B cell (primary cell): ENCODE data around the gene DNMBP. TPM values are rescaled to one million over a fixed set of nuclear protein-coding genes. Genes with fewer than 3 reads are reported as not detected.

Source experiments
- ATAC-seq: fragments of 200-7000 bp; cut with Tn5 transposase; one replicate; pipeline ENCODE4 v1.10.0; 2021; ENCODE audit warnings: low read depth, mild to moderate bottlenecking, moderate number of reproducible peaks, moderate library complexity
- CTCF ChIA-PET: fragments of 350-600 bp; sonication (Branson Sonifier 250); formaldehyde crosslinking; loops from one replicate; lab custom pipeline; 2021; ENCODE audit warnings: antibody characterized with exemption, inconsistent platforms; lab: Charles Lee
- POLR2A ChIA-PET: fragments of 350-600 bp; sonication (Branson Sonifier 250); formaldehyde crosslinking; loops from one replicate; lab custom pipeline; 2021; ENCODE audit warnings: antibody characterized with exemption; lab: Charles Lee
- DNase-seq: peaks from one replicate; pipeline ENCODE4 v3.0.0; 2013
- H2AFZ ChIP-seq: 2 replicates; pipeline ENCODE4 v1.6.1; 2012; ENCODE audit warnings: mild to moderate bottlenecking, low read depth, low read length; ENCODE audit not compliant: insufficient read depth, poor library complexity, severe bottlenecking
- H3K27ac ChIP-seq, 2 donors: 1 replicate in 1 of 2; 2 replicates in 1 of 2; pipeline ENCODE4 v1.5.1; 2012 to 2013; ENCODE audit warnings: low read length in 2 of 2, mild to moderate bottlenecking in 2 of 2, moderate library complexity in 1 of 2
- H3K27me3 ChIP-seq, 4 experiments: fragments of 200-600 bp in 1 of 4; sonication (generic) in 1 of 4; replicated peaks in 1 of 4; 1 replicate in 2 of 4; 2 replicates in 2 of 4; pipeline versions ENCODE4 v1.6.1 to v1.7.0; 2013 to 2016; ENCODE audit warnings: low read length in 3 of 4, mild to moderate bottlenecking in 2 of 4, mixed read lengths in 1 of 4, moderate library complexity in 1 of 4; ENCODE audit not compliant: insufficient read depth in 4 of 4, control insufficient read depth in 3 of 4; ENCODE audit errors: control extremely low read depth in 1 of 4
- H3K36me3 ChIP-seq, 2 experiments: replicated peaks in 1 of 2; 1 replicate in 1 of 2; 2 replicates in 1 of 2; pipeline versions ENCODE4 v1.6.1 to v1.7.1; 2013; ENCODE audit warnings: low read length in 1 of 2; ENCODE audit not compliant: insufficient read depth in 2 of 2, control insufficient read depth in 1 of 2; ENCODE audit errors: control extremely low read depth in 1 of 2, extremely low read depth in 1 of 2
- H3K4me1 ChIP-seq, 2 donors: fragments of 200-600 bp in 1 of 2; sonication (generic) in 1 of 2; 1 replicate in 1 of 2; 2 replicates in 1 of 2; pipeline versions ENCODE4 v1.5.1 to v1.6.1; 2013 to 2017; ENCODE audit warnings: low read length in 2 of 2; ENCODE audit not compliant: control insufficient read depth in 2 of 2, insufficient read depth in 2 of 2
- H3K4me2 ChIP-seq: replicated peaks from 2 replicates; pipeline ENCODE3; 2012; ENCODE audit warnings: mild to moderate bottlenecking, low read depth, low read length; ENCODE audit not compliant: poor library complexity, severe bottlenecking
- H3K4me3 ChIP-seq, 5 experiments: fragments of 200-600 bp in 1 of 5; sonication (generic) in 1 of 5; 1 replicate in 3 of 5; 2 replicates in 2 of 5; pipeline versions ENCODE4 v1.5.1 to v1.7.0; 2011 to 2016; ENCODE audit warnings: low read length in 4 of 5, mild to moderate bottlenecking in 4 of 5, low read depth in 2 of 5, control low read depth in 1 of 5, moderate library complexity in 1 of 5; ENCODE audit not compliant: insufficient read depth in 1 of 5; ENCODE audit errors: control extremely low read depth in 1 of 5, extremely low read depth in 1 of 5
- H3K79me2 ChIP-seq: fragments of 200-600 bp; sonication (generic); one replicate; pipeline ENCODE4 v1.6.0; 2016; ENCODE audit warnings: low read length; ENCODE audit not compliant: control insufficient read depth, insufficient read depth
- H3K9ac ChIP-seq: fragments of 200-600 bp; sonication (generic); 2 replicates; pipeline ENCODE4 v1.6.1; 2017; ENCODE audit warnings: mild to moderate bottlenecking, low read length, moderate library complexity
- H3K9me3 ChIP-seq, 3 donors: one replicate each; pipeline versions ENCODE4 v1.6.1 to v1.7.1; 2013; ENCODE audit warnings: low read length in 2 of 3; ENCODE audit not compliant: control insufficient read depth in 2 of 3, insufficient read depth in 1 of 3; ENCODE audit errors: control extremely low read depth in 1 of 3
- H4K20me1 ChIP-seq: 2 replicates; pipeline ENCODE4 v1.6.0; 2012; ENCODE audit warnings: mild to moderate bottlenecking, low read length; ENCODE audit not compliant: insufficient read depth, control insufficient read depth, poor library complexity, severe bottlenecking
- H3K27ac Mint-ChIP-seq: one replicate; pipeline ENCODE4 v1.8.0; 2021; ENCODE audit warnings: mixed read lengths
- H3K27me3 Mint-ChIP-seq: one replicate; pipeline ENCODE4 v1.8.0; 2021; ENCODE audit warnings: mixed read lengths
- H3K4me1 Mint-ChIP-seq: one replicate; pipeline ENCODE4 v1.8.0; 2021; ENCODE audit warnings: mixed read lengths
- H3K4me3 Mint-ChIP-seq: one replicate; pipeline ENCODE4 v1.8.0; 2021; ENCODE audit warnings: mixed read lengths
- H3K9me3 Mint-ChIP-seq: one replicate; pipeline ENCODE4 v1.8.0; 2022; ENCODE audit warnings: mixed read lengths; ENCODE audit not compliant: insufficient read depth
- EZH2 ChIP-seq: IDR thresholded peaks from 2 replicates; pipeline ENCODE4 v1.6.1; 2012; ENCODE audit warnings: borderline replicate concordance, low read depth, mild to moderate bottlenecking, moderate library complexity, low read length; ENCODE audit not compliant: insufficient read depth, poor library complexity, severe bottlenecking
- WGBS: methylation state at CpG from one replicate; pipeline ENCODE4 v1.1.5; 2013; ENCODE audit warnings: missing lambda C conversion rate; ENCODE audit not compliant: insufficient coverage; 5-methylcytosine and 5-hydroxymethylcytosine counted together
- intact Hi-C: fragments of 100-400 bp; cut with micrococcal nuclease; formaldehyde crosslinking; loops from one replicate; pipeline ENCODE4 v1.10.0; 2022
- polyA plus RNA-seq: library from polyadenylated mRNA; depleted of rRNA; stranded (reverse); fragments of >200 nt; gene quantifications from 2 replicates; pipeline ENCODE4 v1.2.3, GENCODE V29; 2012
- total RNA-seq, 2 donors: library from RNA; stranded (reverse); fragments of 120-200 nt in 1 of 2; gene quantifications; 1 replicate in 1 of 2; 2 replicates in 1 of 2; pipeline versions ENCODE4 v1.2.3 to v1.2.4, GENCODE V29; 2013 to 2022
- TF ChIP-seq, protein P1 (sequence below): fragments of 200-600 bp; IDR thresholded peaks from one replicate; pipeline ENCODE4 v1.8.0; 2022; ENCODE audit warnings: antibody characterized with exemption, mild to moderate bottlenecking

DNMBP gene
- total and polyA plus RNA-seq, 2 donors (not counting 1 experiment from before 2014, with no cell fraction given): 12.8 to 22.6 TPM

- 67% methylated on average over 3 of the region's 5 CpGs for WGBS
- Mint-ChIP-seq H3K4me1 (peaks cover 53% of the 10 kb centered on the region), H3K4me3 (peak overlapping the region; percentile 70), H3K9me3 (no peaks in the 10 kb centered on the region), H3K27me3 (no peaks in the 10 kb centered on the region), H3K27ac (peak overlapping the region; percentile 37)
- Histone ChIP-seq H3K9me3 (no peaks in the 10 kb centered on the region), H2AFZ (no peak overlapping the region), H3K9ac (peak overlapping the region; percentile 13), H3K79me2 (peaks cover 78% of the 10 kb centered on the region), H4K20me1 (no peaks in the 10 kb centered on the region), H3K27me3 (no peaks in the 10 kb centered on the region), H3K27ac (peak overlapping the region; percentile 53 to 68), H3K4me3 (no peak overlapping the region), H3K36me3 (no peaks in the 10 kb centered on the region), H3K4me1 (peaks cover 45 to 58% of the 10 kb centered on the region in 2 donors), H3K4me2 (peak overlapping the region; percentile 67)
- no peak for TF ChIP-seq EZH2
- TF ChIP-seq, protein P1, sequence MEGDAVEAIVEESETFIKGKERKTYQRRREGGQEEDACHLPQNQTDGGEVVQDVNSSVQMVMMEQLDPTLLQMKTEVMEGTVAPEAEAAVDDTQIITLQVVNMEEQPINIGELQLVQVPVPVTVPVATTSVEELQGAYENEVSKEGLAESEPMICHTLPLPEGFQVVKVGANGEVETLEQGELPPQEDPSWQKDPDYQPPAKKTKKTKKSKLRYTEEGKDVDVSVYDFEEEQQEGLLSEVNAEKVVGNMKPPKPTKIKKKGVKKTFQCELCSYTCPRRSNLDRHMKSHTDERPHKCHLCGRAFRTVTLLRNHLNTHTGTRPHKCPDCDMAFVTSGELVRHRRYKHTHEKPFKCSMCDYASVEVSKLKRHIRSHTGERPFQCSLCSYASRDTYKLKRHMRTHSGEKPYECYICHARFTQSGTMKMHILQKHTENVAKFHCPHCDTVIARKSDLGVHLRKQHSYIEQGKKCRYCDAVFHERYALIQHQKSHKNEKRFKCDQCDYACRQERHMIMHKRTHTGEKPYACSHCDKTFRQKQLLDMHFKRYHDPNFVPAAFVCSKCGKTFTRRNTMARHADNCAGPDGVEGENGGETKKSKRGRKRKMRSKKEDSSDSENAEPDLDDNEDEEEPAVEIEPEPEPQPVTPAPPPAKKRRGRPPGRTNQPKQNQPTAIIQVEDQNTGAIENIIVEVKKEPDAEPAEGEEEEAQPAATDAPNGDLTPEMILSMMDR: no peak
- DNase-seq (no peak), ATAC-seq (peak; percentile 31)
- CTCF ChIA-PET: interaction anchor here (0.6 to 3.9 kb wide), 3 partner anchors 16 to 63 kb away, joined by 3 to 15 read pairs (median 7); partner anchors contain the start of gene DNMBP
- POLR2A ChIA-PET: no interaction called here
- intact Hi-C loops: no loop called here
These were observed 27.0 kb downstream of the DNMBP start for GRCh38 chr10:99982728-99983127.

DNA sequence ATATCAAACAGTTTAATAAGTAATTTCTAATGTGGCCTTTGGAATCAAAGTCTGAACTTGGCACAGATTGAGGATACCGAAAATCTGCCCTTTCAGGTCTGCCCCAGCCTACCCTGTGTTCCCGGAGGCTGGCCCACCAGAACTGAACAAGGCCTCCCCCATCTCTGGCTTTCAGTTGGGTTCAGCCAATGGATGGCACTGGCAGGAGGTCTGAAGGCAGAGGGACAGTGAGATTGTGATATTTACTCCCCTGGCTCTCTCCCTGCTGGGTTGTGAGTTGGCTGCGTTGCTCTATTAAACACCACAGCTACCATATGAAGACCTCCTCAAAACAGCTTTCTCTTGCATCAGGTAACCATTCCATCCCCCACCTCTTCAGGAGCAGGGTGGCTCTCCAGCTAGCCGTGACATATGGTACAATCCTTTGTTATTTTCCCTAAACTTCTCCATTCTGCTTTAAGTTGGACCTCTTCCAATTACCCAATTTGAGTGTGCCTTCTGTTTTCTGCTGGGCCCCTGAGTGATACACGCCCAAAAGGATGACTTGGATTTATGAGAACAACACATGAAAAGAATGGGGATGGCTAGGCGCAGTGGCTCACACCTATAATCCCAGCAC, 28.1 kb downstream of the DNMBP start:
- Histone ChIP-seq H3K36me3 (no peaks in the 10 kb centered on the region), H3K79me2 (peaks cover 78% of the 10 kb centered on the region), H2AFZ (no peak overlapping the region), H3K27ac (peak overlapping the region in 1 of 2 donors; percentile 32), H3K9ac (no peak overlapping the region), H3K9me3 (no peaks in the 10 kb centered on the region), H3K27me3 (no peaks in the 10 kb centered on the region), H4K20me1 (no peaks in the 10 kb centered on the region), H3K4me1 (peaks cover 52 to 65% of the 10 kb centered on the region in 2 donors), H3K4me2 (no peak overlapping the region), H3K4me3 (no peak overlapping the region)
- Mint-ChIP-seq H3K27me3 (no peaks in the 10 kb centered on the region), H3K4me1 (peaks cover 59% of the 10 kb centered on the region), H3K9me3 (no peaks in the 10 kb centered on the region), H3K4me3 (no peak overlapping the region), H3K27ac (peak overlapping the region; percentile 15)
- ChIA-PET CTCF (interaction anchor here (3.4 kb wide), 1 partner anchor 28 kb away, joined by 15 read pairs; the partner anchor contains the start of gene DNMBP), POLR2A (no interaction called here)
- DNase-seq: no peak
- WGBS: 90% methylated on average over 2 of the region's 6 CpGs
- no peak for TF ChIP-seq EZH2
- TF ChIP-seq, protein P1: no peak
- intact Hi-C loops: no loop called here
- ATAC-seq: no peak
